HG03378 (cell line): Measurements from ENCODE around the gene ARHGEF9.
"Not testable (repeated sequence)": the region's sequence is repeated elsewhere in the genome, so short reads cannot be mapped to it uniquely, and the experiment has no call there.

ENCODE experiments used
- ATAC-seq: cut with Tn5 transposase; IDR thresholded peaks from one replicate; pipeline ENCODE4 v1.9.1; 2021; ENCODE audit warnings: mild to moderate bottlenecking, moderate library complexity; ENCODE audit not compliant: unreplicated experiment

ARHGEF9 gene

GRCh38 chrX:63664741-63665140, 120.3 kb downstream of the ARHGEF9 start:
- no peak for ATAC-seq

DNA sequence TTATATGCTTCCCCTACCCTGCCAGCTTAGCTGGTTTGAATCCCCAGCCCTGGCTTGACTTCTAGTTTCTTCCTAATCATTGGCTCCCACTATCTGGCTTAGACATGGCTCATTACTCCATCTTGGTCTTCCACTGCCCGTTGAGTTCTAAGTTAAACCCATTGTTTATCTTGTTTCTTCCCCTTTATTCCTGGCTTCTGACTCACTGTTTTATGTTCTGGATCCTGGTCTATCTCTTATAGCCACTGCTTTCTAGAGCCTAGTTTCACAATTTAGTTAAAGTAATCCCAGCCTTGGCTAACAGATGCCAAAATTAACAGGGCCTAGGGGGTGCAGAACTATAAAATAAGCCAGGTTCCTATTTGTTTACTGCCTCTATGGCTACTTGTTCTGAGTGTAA, 120.9 kb downstream of the ARHGEF9 start:
- no peak for ATAC-seq

GRCh38 chrX:63661676-63662075, 123.3 kb downstream of the ARHGEF9 start:
- no peak for ATAC-seq

- no peak for ATAC-seq
Measured at GRCh38 chrX:63658920-63659319, 126.1 kb downstream of the ARHGEF9 start.

GRCh38 chrX:63657821-63658220, 127.2 kb downstream of the ARHGEF9 start:
- ATAC-seq: no peak

DNA sequence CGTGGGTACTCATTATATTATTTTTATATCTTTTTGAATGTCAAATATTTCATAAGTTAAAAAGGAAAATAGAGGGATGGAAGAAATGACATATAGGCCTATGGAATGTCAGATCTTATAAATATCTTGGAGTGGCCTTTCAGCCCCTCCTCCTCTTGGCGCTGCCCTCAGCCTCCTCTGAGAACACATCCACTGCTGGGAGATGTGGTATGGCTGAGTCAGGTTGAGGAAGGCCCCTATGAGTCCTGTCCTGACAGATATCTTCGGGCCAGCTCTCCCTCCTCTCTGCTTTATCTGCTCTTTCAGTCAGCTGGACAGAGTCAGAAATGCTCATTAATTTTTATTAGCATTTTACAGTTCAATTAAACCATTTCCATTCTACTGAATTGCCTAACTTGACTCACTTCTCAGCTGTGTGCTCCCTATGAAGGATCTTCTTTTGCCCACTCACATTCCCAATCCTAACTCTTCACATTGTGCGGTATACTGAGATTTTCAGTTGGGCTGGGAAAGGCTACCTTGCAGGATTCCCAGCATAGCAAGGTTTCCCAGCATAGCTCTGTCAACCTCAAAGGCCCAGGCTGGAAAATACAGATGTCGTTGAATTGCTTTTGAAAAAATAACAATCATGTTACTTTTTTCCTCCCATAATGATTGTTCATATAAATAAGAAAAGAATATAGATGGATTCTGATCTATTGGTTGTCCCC, 128.0 kb downstream of the ARHGEF9 start:
- ATAC-seq: no peak

GRCh38 chrX:63652086-63652765, 132.8 kb downstream of the ARHGEF9 start:
- ATAC-seq: no peak

DNA sequence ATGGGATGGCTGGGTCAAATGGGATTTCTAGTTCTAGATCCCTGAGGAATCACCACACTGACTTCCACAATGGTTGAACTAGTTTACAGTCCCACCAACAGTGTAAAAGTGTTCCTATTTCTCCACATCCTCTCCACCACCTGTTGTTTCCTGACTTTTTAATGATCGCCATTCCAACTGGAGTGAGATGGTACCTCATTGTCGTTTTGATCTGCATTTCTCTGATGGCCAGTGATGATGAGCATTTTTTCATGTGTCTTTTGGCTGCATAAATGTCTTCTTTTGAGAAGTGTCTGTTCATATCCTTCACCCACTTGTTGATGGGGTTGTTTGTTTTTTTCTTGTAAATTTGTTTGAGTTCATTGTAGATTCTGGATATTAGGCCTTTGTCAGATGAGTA, 139.3 kb downstream of the ARHGEF9 start:
- not testable (repeated sequence) for ATAC-seq

- ATAC-seq: no peak
Measured at GRCh38 chrX:63635750-63636149, 149.3 kb downstream of the ARHGEF9 start.

DNA sequence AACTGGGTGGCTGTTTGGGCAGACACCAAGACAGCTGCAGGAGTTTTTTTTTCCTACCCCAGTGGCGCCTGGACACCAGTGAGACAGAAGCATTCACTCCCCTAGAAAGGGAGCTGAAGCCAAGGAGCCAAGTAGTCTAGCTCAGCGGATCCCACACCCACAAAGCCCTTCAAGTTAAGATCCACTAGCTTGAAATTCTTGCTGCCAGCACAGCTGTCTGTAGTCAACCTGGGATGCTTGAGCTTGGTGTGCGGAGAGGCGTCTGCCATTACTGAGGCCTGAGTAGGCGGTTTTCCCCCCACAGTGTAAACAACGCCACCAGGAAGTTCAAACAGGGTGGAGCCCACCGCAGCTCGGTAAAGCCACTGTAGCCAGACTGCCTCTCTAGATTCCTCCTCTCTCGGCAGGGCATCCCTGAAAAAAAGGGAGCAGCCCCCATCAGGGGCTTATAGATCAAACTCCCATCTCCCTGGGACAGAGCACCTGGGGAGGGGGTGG, 171.4 kb downstream of the ARHGEF9 start:
- ATAC-seq: no peak

DNA sequence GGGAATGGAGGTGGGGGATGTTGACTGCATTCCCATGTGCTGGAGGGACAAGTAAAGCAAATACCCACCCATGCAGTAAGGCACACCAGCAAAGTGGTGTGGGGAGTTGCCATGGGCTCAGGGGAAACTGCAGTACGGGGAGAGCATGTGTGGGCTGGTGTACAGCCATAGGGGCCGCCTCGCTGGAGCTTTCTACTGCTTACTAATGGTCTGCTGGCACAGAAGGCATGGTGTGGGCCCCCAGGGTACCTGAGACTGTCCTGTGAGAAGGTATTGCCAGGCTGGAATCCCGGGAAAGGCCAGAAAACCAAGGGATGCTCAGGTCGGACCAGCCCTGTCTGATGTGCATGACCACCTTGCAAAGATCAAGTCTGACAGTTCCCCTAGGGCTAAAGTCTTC, 199.1 kb downstream of the ARHGEF9 start:
- no peak for ATAC-seq
